Measurements from ENCODE around the gene KCNH6. TPM values are rescaled to one million over a fixed set of nuclear protein-coding genes. Genes with fewer than 3 reads are reported as not detected.

KCNH6 gene
- total RNA-seq, 2 experiments from 2014 or later = not detected

DNA sequence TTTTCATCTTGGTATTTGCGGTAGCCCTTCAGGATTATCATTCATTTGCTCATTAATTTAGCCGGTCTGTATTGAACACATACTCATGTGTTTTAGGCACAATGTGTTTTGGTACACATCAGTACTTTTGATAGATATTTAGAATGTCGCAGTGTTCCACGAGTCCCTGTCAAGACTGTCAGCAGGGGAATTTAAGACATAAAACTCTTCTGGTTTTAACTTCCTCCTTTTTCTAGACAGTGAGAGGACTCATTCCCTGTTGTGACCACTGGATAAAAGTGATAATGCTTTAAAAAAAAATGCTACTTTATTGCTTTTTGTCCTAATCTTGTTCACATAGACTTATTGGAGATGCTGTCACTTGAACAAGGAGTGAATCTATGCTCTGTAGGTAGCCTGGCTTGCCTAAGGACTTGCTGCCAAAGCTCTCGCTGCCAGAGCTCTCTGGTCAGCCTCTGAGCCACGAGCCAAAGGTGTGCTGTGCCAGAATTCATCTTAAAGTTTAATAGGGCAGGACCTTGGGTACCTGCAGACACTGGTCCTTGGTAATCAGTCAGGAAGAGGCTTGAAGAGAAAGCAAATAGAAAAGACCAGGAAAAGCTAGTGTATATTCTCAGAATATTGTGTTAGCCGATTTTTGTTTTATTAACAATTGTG, 32.5 kb downstream of the KCNH6 start:
- no peak for DNase-seq
- H3K4me3 Mint-ChIP-seq = no peak overlapping the region
- H3K36me3 Mint-ChIP-seq = peaks cover 19% of the 10 kb centered on the region
- H3K4me1 Mint-ChIP-seq (ENCODE audit: low read depth) = peaks cover 61% of the 10 kb centered on the region
- ChIA-PET CTCF (no interaction called here), POLR2A (no interaction called here)
- H3K9me3 Mint-ChIP-seq = no peaks in the 10 kb centered on the region
- intact Hi-C loops (cut with micrococcal nuclease) = no loop called here
- no peaks in the 10 kb centered on the region for H3K27me3 Mint-ChIP-seq
- H3K27ac Mint-ChIP-seq = no peak overlapping the region

DNA sequence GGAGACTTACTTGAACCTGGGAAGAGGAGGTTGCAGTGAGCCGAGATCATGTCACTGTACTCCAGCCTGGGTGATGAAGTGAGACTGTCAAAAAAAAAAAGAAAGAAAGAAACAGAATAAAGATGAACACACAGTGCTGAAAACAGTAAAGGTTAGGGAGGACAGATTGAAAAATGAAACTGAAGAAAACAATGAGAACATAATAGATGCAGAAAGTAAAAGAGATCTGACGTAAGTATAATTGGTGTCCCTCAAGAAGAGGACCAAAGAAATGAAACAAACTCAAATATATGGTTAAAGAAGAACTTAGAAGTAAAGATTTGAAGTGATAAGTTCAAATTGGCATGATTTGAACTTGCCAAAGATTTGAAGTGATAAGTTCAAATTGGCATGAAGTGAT, 34.3 kb downstream of the KCNH6 start:
- ChIA-PET CTCF (no interaction called here), POLR2A (no interaction called here)
- DNase-seq = no peak
- Mint-ChIP-seq H3K9me3 (no peaks in the 10 kb centered on the region), H3K36me3 (peaks cover 15% of the 10 kb centered on the region), H3K4me1 (ENCODE audit: low read depth) (peaks cover 67% of the 10 kb centered on the region), H3K27me3 (no peaks in the 10 kb centered on the region), H3K4me3 (no peak overlapping the region), H3K27ac (no peak overlapping the region)
- intact Hi-C loops (cut with micrococcal nuclease) = no loop called here

DNA sequence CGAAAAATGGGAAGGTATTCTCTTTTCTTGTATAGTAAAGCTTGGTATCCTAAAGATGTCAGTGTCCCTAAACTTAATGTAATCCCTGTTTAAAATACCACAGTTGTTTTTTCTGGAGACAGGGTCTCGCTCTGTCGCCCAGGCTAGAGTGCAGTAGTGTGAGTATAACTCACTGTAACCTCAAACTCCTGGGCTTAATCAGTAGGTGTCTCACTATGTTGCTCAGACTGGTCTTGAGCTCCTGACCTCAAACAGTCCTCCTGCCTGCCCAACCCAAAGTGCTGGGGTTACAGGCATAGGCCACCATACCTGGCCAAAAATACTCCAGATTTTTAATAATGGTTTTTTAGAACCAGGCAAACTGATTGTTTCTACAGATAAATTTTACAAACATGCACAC, 35.3 kb downstream of the KCNH6 start:
- Mint-ChIP-seq H3K9me3 (no peaks in the 10 kb centered on the region), H3K27me3 (no peaks in the 10 kb centered on the region), H3K4me1 (ENCODE audit: low read depth) (peaks cover 63% of the 10 kb centered on the region), H3K27ac (peak overlapping the region; percentile 45), H3K4me3 (no peak overlapping the region), H3K36me3 (peaks cover 12% of the 10 kb centered on the region)
- intact Hi-C loops (cut with micrococcal nuclease) = no loop called here
- ChIA-PET POLR2A (no interaction called here), CTCF (interaction anchor here (0.8 kb wide), 1 partner anchor 152 kb away, joined by 3 read pairs; no protein-coding TSS in a partner anchor)
- DNase-seq = no peak

DNA sequence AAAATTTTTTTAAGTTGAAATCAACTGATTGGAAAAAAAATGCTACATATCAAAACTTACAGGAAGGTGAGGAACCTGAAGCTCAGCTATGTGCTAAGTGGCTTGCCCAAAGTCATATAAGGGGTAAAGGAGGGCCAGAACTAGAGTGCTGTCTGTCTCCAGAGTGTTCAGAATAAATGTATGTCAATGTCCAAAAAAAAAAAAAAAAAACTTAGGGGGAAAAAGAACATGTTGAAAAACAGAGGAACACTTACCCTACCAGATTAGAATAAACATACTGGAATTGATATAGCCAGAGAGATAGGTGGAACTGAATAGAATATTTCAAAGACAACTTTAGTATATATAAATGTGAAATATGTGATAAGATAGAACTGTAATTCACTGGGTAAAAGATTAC, 38.7 kb downstream of the KCNH6 start:
- POLR2A ChIA-PET = no interaction called here
- no peak for DNase-seq
- Mint-ChIP-seq H3K27ac (no peak overlapping the region), H3K4me1 (ENCODE audit: low read depth) (peaks cover 43% of the 10 kb centered on the region), H3K4me3 (no peak overlapping the region), H3K27me3 (no peaks in the 10 kb centered on the region), H3K9me3 (no peaks in the 10 kb centered on the region), H3K36me3 (peaks cover 6% of the 10 kb centered on the region)
- intact Hi-C loops (cut with micrococcal nuclease) = no loop called here
- CTCF ChIA-PET = no interaction called here

DNA sequence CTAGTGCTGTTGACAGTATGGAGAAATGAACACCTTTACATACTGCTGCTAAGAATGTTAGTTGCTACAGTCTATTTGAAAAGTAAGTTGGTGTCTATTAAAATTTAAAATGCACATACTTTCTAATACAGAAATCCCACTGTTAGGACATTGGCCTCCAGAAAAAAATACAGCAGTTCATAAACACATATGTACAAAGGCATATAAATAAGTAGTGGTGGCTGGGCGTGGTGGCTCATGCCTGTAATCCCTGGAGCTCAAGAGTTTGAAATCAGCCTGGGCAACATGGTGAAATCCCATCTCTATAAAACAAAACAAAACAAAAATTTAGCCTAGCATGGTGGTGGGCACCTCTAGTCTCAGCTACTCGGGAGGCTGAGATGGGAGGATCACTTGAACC, 40.2 kb downstream of the KCNH6 start:
- CTCF ChIA-PET = no interaction called here
- POLR2A ChIA-PET = no interaction called here
- no peak for DNase-seq
- H3K27me3 Mint-ChIP-seq = no peaks in the 10 kb centered on the region
- H3K36me3 Mint-ChIP-seq = no peaks in the 10 kb centered on the region
- no peak overlapping the region for H3K27ac Mint-ChIP-seq
- no peaks in the 10 kb centered on the region for H3K9me3 Mint-ChIP-seq
- H3K4me3 Mint-ChIP-seq = no peak overlapping the region
- intact Hi-C loops (cut with micrococcal nuclease) = no loop called here
- peaks cover 30% of the 10 kb centered on the region for H3K4me1 Mint-ChIP-seq (ENCODE audit: low read depth)

DNA sequence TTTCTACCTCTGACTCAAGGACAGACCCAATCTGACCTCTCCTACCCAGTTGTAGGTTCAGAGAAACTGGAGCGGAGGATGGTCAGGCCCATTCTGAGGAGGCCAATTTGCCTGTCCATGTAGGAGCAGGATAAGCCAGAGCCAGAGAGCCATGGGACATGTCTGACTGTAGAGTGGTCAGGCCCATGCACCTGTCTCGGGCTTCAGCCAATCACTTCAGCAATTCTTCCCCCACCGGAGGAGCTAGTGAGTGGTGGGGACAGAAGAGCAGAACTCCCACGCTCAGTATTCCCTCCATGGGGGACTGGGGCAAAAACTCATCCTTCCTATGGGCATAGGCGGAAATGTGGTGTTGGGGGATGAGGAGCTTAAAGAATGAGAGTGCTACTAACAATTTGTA, 41.4 kb downstream of the KCNH6 start:
- POLR2A ChIA-PET = no interaction called here
- no peak overlapping the region for H3K27ac Mint-ChIP-seq
- H3K27me3 Mint-ChIP-seq = no peaks in the 10 kb centered on the region
- CTCF ChIA-PET = no interaction called here
- intact Hi-C loops (cut with micrococcal nuclease) = no loop called here
- peaks cover 40% of the 10 kb centered on the region for H3K4me1 Mint-ChIP-seq (ENCODE audit: low read depth)
- H3K4me3 Mint-ChIP-seq = no peak overlapping the region
- no peak for DNase-seq
- H3K36me3 Mint-ChIP-seq = no peaks in the 10 kb centered on the region
- no peaks in the 10 kb centered on the region for H3K9me3 Mint-ChIP-seq

DNA sequence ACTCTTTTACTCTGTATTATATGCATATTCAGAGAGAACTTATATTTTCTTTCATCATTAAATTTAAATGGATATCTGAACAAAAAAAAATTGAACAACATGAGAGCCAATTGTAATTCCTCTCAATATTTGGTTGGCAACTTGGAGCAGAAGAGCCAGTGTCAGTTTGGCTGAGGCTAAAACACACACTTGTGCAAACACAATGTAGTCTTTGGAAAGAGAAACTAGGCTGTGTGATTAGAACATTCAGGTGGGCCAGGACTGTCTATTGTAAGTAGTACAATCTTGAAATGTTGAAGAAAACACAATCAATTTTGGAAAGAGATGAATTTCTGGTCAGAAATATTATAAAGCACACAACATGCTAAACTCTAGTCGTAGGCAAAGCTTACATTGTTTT, 44.1 kb downstream of the KCNH6 start:
- Mint-ChIP-seq H3K4me1 (ENCODE audit: low read depth) (peaks cover 46% of the 10 kb centered on the region), H3K27me3 (no peaks in the 10 kb centered on the region)
- CTCF ChIA-PET = no interaction called here

DNA sequence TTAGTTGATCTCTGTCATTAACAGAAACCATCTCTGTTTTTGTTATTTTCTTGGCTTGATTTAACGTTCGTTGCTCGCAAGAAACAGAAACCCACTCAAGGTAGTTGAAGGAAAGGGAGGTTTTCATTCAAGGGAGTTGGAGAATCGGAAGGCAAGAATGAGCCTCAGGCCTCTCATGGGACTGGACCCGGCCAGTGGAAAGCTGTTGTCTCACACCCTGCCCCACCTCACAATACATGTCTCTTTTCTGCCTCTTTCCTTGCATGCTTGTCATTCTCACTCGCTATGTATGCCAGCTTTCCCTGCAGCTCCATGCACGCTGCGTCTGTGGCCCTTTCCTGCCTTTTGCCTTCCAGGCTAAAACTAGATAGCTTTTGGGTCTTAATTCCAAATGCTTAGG, 45.4 kb downstream of the KCNH6 start:
- Mint-ChIP-seq H3K27ac (no peak overlapping the region), H3K9me3 (no peaks in the 10 kb centered on the region), H3K36me3 (peaks cover 5% of the 10 kb centered on the region), H3K4me1 (ENCODE audit: low read depth) (peaks cover 42% of the 10 kb centered on the region), H3K27me3 (no peaks in the 10 kb centered on the region), H3K4me3 (no peak overlapping the region)
- no peak for DNase-seq
- ChIA-PET CTCF (interaction anchor here (0.6 to 2.1 kb wide), 2 partner anchors 8 to 10 kb away, joined by 4 to 5 read pairs; no protein-coding TSS in a partner anchor), POLR2A (interaction anchor here (1.1 kb wide), 1 partner anchor 17 kb away, joined by 4 read pairs; no protein-coding TSS in a partner anchor)
- intact Hi-C loops (cut with micrococcal nuclease) = no loop called here

More for the DNA sequence above, 44.1 kb downstream of the KCNH6 start:
- Mint-ChIP-seq H3K36me3 (peaks cover 5% of the 10 kb centered on the region), H3K9me3 (no peaks in the 10 kb centered on the region), H3K4me3 (no peak overlapping the region), H3K27ac (no peak overlapping the region)
- intact Hi-C loops (cut with micrococcal nuclease) = no loop called here
- DNase-seq = no peak
- POLR2A ChIA-PET = no interaction called here

DNA sequence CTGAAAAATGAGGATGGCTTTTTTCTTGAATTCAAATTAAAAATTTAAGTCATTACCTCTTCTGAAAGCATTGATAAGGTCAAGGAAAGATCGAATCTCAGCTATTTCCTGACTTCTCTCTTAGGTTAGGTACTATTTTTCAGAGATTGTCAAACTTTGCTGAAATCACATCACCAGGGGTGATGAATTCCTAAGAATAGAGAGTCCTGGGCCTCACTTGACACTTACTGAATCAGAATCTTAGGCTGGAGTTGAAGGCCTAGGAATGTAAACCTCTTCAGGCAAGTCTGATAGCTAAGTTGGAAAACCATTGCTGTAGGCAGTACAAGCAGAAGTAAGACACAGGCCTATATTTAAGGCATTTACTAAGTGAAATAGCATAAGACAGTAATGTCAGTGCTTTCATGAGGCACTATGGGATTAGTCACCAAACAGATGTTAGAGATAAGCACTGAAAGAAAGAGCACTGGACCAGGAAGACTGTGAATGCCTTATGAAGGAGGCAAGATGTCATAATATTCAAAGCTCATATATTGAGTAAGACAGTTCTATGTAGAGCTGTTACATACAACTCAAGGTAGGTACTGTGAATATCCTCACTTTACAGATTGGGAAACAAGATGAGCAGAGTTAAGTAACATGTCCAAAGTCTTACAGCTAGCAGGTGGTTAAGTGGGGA, 48.6 kb downstream of the KCNH6 start:
- H3K4me3 Mint-ChIP-seq = no peak overlapping the region
- no peak for DNase-seq
- peaks cover 7% of the 10 kb centered on the region for H3K36me3 Mint-ChIP-seq
- ChIA-PET POLR2A (no interaction called here), CTCF (interaction anchor here (0.7 to 1.0 kb wide), 3 partner anchors 40 to 129 kb away, joined by 3 to 8 read pairs (median 3); no protein-coding TSS in a partner anchor)
- H3K27me3 Mint-ChIP-seq = no peaks in the 10 kb centered on the region
- no peaks in the 10 kb centered on the region for H3K9me3 Mint-ChIP-seq
- peak overlapping the region; percentile 55 for H3K27ac Mint-ChIP-seq
- intact Hi-C loops (cut with micrococcal nuclease) = no loop called here
- peaks cover 43% of the 10 kb centered on the region for H3K4me1 Mint-ChIP-seq (ENCODE audit: low read depth)

DNA sequence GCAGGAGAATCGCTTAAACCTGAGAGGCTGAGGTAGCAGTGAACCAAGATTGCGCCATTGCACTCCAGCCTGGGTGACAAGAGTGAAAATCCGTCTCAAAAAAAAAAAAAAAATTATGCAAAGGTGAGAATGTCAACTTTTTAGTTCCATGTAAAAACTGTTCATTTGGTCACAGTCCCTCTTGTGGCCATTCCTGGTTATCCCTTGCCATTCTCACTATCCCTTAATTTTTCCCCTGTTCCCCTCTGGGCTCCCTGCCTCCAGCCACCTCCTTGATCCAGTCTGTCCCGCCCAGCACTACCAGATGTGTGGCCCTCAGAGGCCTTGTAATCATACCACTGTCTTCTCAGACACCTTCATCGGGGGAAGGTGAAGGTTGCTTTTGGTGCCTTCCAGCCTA, 50.5 kb downstream of the KCNH6 start:
- Mint-ChIP-seq H3K27ac (no peak overlapping the region), H3K4me3 (no peak overlapping the region), H3K4me1 (ENCODE audit: low read depth) (peaks cover 42% of the 10 kb centered on the region), H3K27me3 (no peaks in the 10 kb centered on the region), H3K9me3 (no peaks in the 10 kb centered on the region), H3K36me3 (peaks cover 7% of the 10 kb centered on the region)
- intact Hi-C loops (cut with micrococcal nuclease) = no loop called here
- DNase-seq = no peak
- POLR2A ChIA-PET = no interaction called here
- CTCF ChIA-PET = interaction anchor here (0.7 kb wide), 1 partner anchor 146 kb away, joined by 3 read pairs; no protein-coding TSS in a partner anchor

DNA sequence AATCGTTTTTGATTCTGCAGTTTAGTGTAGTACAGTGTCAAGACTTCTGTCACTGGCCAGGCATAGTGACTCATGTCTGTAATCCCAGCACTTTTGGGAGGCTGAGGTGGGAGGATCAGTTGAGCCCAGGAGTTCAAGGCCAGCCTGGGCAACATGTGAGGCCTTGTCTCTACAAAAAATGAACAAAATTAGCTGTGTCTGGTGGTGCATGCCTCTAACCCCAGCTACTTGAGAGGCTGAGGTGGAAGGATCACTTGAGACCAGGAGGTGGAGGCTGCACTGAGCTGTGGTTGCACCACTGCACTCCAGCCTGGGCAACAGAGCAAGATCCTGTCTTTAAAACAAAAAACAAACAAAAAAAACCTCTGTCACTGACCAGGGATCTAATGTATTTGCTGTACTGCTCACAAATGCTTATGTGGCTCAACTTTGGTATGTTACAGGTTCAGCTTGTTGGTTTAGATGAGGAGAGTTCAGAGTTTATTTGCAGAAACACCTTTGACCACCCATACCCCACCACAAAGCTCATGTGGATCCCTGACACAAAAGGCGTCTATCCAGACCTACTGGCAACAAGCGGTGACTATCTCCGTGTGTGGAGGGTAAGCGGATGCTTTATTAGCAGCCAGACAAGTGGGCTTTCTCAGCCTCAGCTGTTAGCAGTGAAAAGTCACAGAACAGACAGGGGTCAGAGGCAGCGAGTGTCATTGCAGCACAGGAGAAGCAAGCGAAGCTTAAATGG, 55.0 kb downstream of the KCNH6 start:
- Mint-ChIP-seq H3K4me3 (no peak overlapping the region), H3K27ac (no peak overlapping the region), H3K36me3 (peaks cover 19% of the 10 kb centered on the region), H3K9me3 (no peaks in the 10 kb centered on the region), H3K4me1 (ENCODE audit: low read depth) (peaks cover 15% of the 10 kb centered on the region), H3K27me3 (no peaks in the 10 kb centered on the region)
- DNase-seq = no peak
- POLR2A ChIA-PET = no interaction called here
- intact Hi-C loops (cut with micrococcal nuclease) = no loop called here
- CTCF ChIA-PET = interaction anchor here (1.3 kb wide), 1 partner anchor 9 kb away, joined by 4 read pairs; no protein-coding TSS in a partner anchor

DNA sequence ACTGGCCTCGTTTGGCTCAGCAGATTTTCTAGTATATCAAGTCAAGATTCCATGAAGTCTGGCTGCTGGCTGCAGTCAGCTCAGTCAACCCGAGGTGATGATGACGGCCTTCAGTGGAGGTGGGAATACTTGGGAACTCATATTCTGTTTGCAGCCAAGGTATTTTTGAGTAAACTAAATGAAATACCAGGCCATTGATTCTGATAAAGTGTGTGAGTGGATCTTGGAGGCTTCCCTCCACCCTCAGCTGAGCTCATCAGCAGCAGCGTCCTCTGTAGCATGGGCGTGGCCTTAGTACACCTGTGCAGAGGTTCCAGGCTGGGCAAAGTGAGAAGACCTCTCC, 55.6 kb downstream of the KCNH6 start:
- Mint-ChIP-seq H3K4me3 (no peak overlapping the region), H3K36me3 (peaks cover 25% of the 10 kb centered on the region), H3K27me3 (no peaks in the 10 kb centered on the region), H3K9me3 (no peaks in the 10 kb centered on the region), H3K27ac (no peak overlapping the region), H3K4me1 (ENCODE audit: low read depth) (peaks cover 14% of the 10 kb centered on the region)
- ChIA-PET CTCF (interaction anchor here (1.3 kb wide), 1 partner anchor 9 kb away, joined by 4 read pairs; no protein-coding TSS in a partner anchor), POLR2A (no interaction called here)
- intact Hi-C loops (cut with micrococcal nuclease) = no loop called here
- DNase-seq = no peak

Data from activated CD4-positive, alpha-beta memory T cell treated with anti-CD3 and anti-CD28 coated beads for 36 hours (primary cell).